Measurements from ENCODE around the gene HSD11B2. TPM values are rescaled to one million over a fixed set of nuclear protein-coding genes. Genes with fewer than 3 reads are reported as not detected.

The HSD11B2 gene
- total and polyA plus RNA-seq, 2 of the 4 experiments (the other 2 are of a cell fraction): 0.26 TPM; not detected in 1

DNA sequence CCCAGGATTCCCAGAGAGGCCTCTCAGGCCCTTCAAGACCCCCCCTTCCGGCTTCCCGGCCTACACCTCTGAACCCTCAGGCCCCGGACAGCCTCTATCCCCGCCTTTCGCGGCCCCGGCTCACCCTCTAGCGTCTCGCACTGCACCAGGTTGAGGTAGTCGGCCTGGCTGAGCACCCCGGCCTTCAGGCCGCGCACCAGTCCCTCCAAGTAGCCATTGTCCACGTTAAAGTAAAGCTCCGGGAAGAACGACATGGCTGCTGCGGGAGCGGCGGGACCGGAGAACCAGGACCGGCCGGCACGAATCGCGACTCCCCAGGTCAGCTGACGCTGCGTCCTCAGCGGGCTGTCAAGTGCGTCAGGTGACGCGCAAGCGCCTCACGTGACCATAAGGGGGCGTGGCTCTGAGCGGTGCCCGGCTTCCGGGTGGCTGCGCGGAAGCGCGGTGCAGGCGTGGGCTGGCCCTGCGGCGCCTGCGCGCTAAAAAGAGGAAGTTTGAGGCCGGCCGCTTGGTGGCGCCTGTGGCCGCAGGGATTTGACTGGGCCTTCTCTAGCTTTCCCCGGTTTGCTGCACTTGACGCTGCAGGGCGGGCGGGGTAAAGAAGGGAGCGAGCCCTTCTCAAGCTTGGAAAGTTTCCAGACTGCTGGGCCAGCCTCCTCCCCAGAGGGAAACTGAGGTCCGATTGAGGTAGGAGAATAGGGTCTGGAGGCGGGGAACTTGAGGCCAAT lies 50.1 kb downstream of the HSD11B2 start, which contains the start of gene ATP6V0D1:
TSS of gene ATP6V0D1 (minus strand) at position 325 of the 728 bp plus-strand sequence. CDS start at position 254, 71 bp downstream.
- H4K5ac ChIP-seq (ENCODE audit: low read depth, low read length): peak within 1 kb of the TSS; percentile 76
- H3K79me1 ChIP-seq (ENCODE audit: low read depth in 1 of 2, low read length in 2 of 2): peaks cover 12 to 62% of the 10 kb centered on the region in 2 experiments; a peak in 3 of 4 replicates
- in situ Hi-C loops (cut with MboI; ENCODE audit: low sequenced_read_pairs) (no loop called here), intact Hi-C loops (cut with micrococcal nuclease) (loop anchor here (1.0 kb wide), 1 partner anchor 33 kb away; no protein-coding TSS in a partner anchor), dilution Hi-C loops (cut with HindIII; ENCODE audit: low sequenced_read_pairs, unreplicated experiment) (no loop called here)
- H3K4me1 ChIP-seq (ENCODE audit: control insufficient read depth, insufficient read depth, low read length): peaks cover 14% of the 10 kb centered on the region
- H3K27ac ChIP-seq (ENCODE audit: insufficient read depth, low read length): peak within 1 kb of the TSS; percentile 82
- peak within 1 kb of the TSS; percentile 47 for H2BK5ac ChIP-seq (ENCODE audit: low read depth, low read length, poor library complexity, severe bottlenecking)
- H2AK5ac ChIP-seq (ENCODE audit: low read depth, low read length): peak within 1 kb of the TSS; percentile 83
- peak within 1 kb of the TSS; percentile 40 for H3K18ac ChIP-seq (ENCODE audit: low read depth, low read length)
- ATAC-seq (ENCODE audit: low read depth) (peak; percentile 96), DNase-seq (peak; percentile 97)
- H3K4me3 ChIP-seq (ENCODE audit: insufficient read depth, low read depth, low read length): peak within 1 kb of the TSS; percentile 81
- H2BK20ac ChIP-seq (ENCODE audit: low read depth, low read length): no peak within 1 kb of the TSS
- H3K9me3 ChIP-seq (ENCODE audit: control insufficient read depth, insufficient read depth, low read length): no peaks in the 10 kb centered on the region
- peak within 1 kb of the TSS; percentile 96 for H2AFZ ChIP-seq (replicated peaks; ENCODE audit: low read length, poor library complexity)
- peaks cover 26% of the 10 kb centered on the region for H4K20me1 ChIP-seq (ENCODE audit: insufficient read depth, low read length)
- 0% methylated on average over 38 of the region's 57 CpGs; no CpG with 5 or more reads in 1 of the 2 experiments for WGBS, 2 experiments (ENCODE audit: extremely low coverage in 2 of 2, insufficient read length in 1 of 2)
- H3K4ac ChIP-seq (ENCODE audit: low read depth, low read length): peak within 1 kb of the TSS; percentile 59
- POLR2A ChIA-PET (ENCODE audit: unreplicated experiment): no interaction called here
- peak within 1 kb of the TSS; percentile 56 for H3K56ac ChIP-seq (ENCODE audit: extremely low read depth, insufficient read depth, low read length)
- peak within 1 kb of the TSS; percentile 70 to 95 for H4K8ac ChIP-seq (ENCODE audit: low read depth in 2 of 2, low read length in 2 of 2)
- H3K23ac ChIP-seq (ENCODE audit: low read depth, low read length): peak within 1 kb of the TSS; percentile 83
- H4K91ac ChIP-seq (ENCODE audit: insufficient read depth, low read depth, low read length): peak within 1 kb of the TSS; percentile 43
- peak within 1 kb of the TSS; percentile 59 for H2AK9ac ChIP-seq (replicated peaks; ENCODE audit: low read depth, low read length, poor library complexity)
- CTCF ChIA-PET: interaction anchor here (0.5 to 3.4 kb wide), 8 partner anchors 9 to 241 kb away, joined by 3 to 14 read pairs (median 6); partner anchors contain the start of gene CTCF
- peak within 1 kb of the TSS; percentile 98 for H3K4me2 ChIP-seq (ENCODE audit: low read depth, low read length)
- H3K36me3 ChIP-seq (ENCODE audit: control insufficient read depth, insufficient read depth, low read length): no peaks in the 10 kb centered on the region
- H2BK15ac ChIP-seq (ENCODE audit: low read depth, low read length): peak within 1 kb of the TSS; percentile 1; the same call in 1 of the 3 replicates
- H3K14ac ChIP-seq (replicated peaks; ENCODE audit: low read depth, low read length): peak within 1 kb of the TSS; percentile 74
- no peaks in the 10 kb centered on the region; the same call in 1 of the 2 replicates for H3K9me1 ChIP-seq (ENCODE audit: insufficient read depth, low read length)
- no peaks in the 10 kb centered on the region for H3K27me3 ChIP-seq (ENCODE audit: control insufficient read depth, insufficient read depth, low read length)
- peak within 1 kb of the TSS; percentile 9; the same call in 1 of the 2 replicates for H2BK120ac ChIP-seq (ENCODE audit: low read depth, low read length)
- BruUV-seq (replicated peaks): no TSS peak
- H3K9ac ChIP-seq (ENCODE audit: low read depth, low read length): peak within 1 kb of the TSS; percentile 80
- peak; percentile 25; the same call in 1 of the 2 replicates for TF ChIP-seq MAFK (IDR thresholded peaks at IDR 0.05; ENCODE audit: low read depth, low read length)
- peak; percentile 87; the same call in 1 of the 2 replicates for TF ChIP-seq MAZ (IDR thresholded peaks at IDR 0.05; ENCODE audit: borderline replicate concordance, low read depth, low read length)
- TF ChIP-seq NFE2L2 (IDR thresholded peaks at IDR 0.05; ENCODE audit: low read depth, low read length): no peak
- TF ChIP-seq, protein P1, sequence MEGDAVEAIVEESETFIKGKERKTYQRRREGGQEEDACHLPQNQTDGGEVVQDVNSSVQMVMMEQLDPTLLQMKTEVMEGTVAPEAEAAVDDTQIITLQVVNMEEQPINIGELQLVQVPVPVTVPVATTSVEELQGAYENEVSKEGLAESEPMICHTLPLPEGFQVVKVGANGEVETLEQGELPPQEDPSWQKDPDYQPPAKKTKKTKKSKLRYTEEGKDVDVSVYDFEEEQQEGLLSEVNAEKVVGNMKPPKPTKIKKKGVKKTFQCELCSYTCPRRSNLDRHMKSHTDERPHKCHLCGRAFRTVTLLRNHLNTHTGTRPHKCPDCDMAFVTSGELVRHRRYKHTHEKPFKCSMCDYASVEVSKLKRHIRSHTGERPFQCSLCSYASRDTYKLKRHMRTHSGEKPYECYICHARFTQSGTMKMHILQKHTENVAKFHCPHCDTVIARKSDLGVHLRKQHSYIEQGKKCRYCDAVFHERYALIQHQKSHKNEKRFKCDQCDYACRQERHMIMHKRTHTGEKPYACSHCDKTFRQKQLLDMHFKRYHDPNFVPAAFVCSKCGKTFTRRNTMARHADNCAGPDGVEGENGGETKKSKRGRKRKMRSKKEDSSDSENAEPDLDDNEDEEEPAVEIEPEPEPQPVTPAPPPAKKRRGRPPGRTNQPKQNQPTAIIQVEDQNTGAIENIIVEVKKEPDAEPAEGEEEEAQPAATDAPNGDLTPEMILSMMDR (conservative IDR thresholded peaks at IDR 0.05; ENCODE audit: low read depth, low read length): peak; percentile 98
- TF ChIP-seq POLR2A (IDR thresholded peaks at IDR 0.05; ENCODE audit: low read depth, low read length): peak; percentile 93
- peak; percentile 100 for TF ChIP-seq FOS (IDR thresholded peaks at IDR 0.05; ENCODE audit: low read depth, low read length)
- no peak for TF ChIP-seq CEBPB (IDR thresholded peaks at IDR 0.05; ENCODE audit: low read depth, low read length)
- TF ChIP-seq, protein P2, sequence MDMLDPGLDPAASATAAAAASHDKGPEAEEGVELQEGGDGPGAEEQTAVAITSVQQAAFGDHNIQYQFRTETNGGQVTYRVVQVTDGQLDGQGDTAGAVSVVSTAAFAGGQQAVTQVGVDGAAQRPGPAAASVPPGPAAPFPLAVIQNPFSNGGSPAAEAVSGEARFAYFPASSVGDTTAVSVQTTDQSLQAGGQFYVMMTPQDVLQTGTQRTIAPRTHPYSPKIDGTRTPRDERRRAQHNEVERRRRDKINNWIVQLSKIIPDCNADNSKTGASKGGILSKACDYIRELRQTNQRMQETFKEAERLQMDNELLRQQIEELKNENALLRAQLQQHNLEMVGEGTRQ (IDR thresholded peaks at IDR 0.05; ENCODE audit: low read depth, low read length): peak; percentile 100
- TF ChIP-seq SMC3 (IDR thresholded peaks at IDR 0.05; ENCODE audit: low read depth, low read length): peak; percentile 42
- peak; percentile 91 for TF ChIP-seq BHLHE40 (IDR thresholded peaks at IDR 0.05; ENCODE audit: low read depth, low read length)
- TF ChIP-seq, protein P3, sequence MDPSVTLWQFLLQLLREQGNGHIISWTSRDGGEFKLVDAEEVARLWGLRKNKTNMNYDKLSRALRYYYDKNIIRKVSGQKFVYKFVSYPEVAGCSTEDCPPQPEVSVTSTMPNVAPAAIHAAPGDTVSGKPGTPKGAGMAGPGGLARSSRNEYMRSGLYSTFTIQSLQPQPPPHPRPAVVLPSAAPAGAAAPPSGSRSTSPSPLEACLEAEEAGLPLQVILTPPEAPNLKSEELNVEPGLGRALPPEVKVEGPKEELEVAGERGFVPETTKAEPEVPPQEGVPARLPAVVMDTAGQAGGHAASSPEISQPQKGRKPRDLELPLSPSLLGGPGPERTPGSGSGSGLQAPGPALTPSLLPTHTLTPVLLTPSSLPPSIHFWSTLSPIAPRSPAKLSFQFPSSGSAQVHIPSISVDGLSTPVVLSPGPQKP (IDR thresholded peaks at IDR 0.05; ENCODE audit: borderline replicate concordance, low read depth, low read length): no peak
- peak; percentile 69 for TF ChIP-seq RAD21 (IDR thresholded peaks at IDR 0.05; ENCODE audit: low read length)
- peak; percentile 84; the same call in 1 of the 2 replicates for TF ChIP-seq MXI1 (IDR thresholded peaks at IDR 0.05; ENCODE audit: borderline replicate concordance, low read depth, low read length)
- TF ChIP-seq RFX5 (IDR thresholded peaks at IDR 0.05; ENCODE audit: low read depth, low read length): no peak

Measured in IMR-90 (cell line).